SK-N-SH treated with all-trans-retinoic acid at 6 μM for 48 hours (cell line): ENCODE data around the gene BOD1L1.

Source experiments
- ATAC-seq: fragments of 200-7000 bp; cut with Tn5 transposase; 3 replicates; pipeline ENCODE4 v1.9.1; 2020; ENCODE audit warnings: mild to moderate bottlenecking, moderate library complexity
- CSDC2 ChIP-seq: fragments of 250-450 bp; sonication (Bioruptor Pico); IDR thresholded peaks from 2 replicates; pipeline ENCODE4 v1.5.0; 2020; ENCODE audit warnings: mild to moderate bottlenecking, moderate library complexity
- POU6F1 ChIP-seq: fragments of 250-450 bp; sonication (Bioruptor Pico); IDR thresholded peaks from 2 replicates; pipeline ENCODE4 v1.8.0; 2021; ENCODE audit warnings: low read depth, mild to moderate bottlenecking, moderate library complexity, borderline replicate concordance
- RARB ChIP-seq: fragments of 250-450 bp; sonication (Bioruptor Pico); IDR thresholded peaks from 2 replicates; pipeline ENCODE4 v1.8.0; 2021; ENCODE audit warnings: mild to moderate bottlenecking, moderate library complexity
- SNAI2 ChIP-seq: fragments of 250-450 bp; sonication (Bioruptor Pico); IDR thresholded peaks from 2 replicates; pipeline ENCODE4 v1.5.0; 2020; ENCODE audit warnings: mild to moderate bottlenecking, moderate library complexity
- TCF4 ChIP-seq: fragments of 250-450 bp; sonication (Bioruptor Pico); IDR thresholded peaks from 2 replicates; pipeline ENCODE4 v1.8.0; 2021; ENCODE audit warnings: mild to moderate bottlenecking, moderate library complexity, borderline replicate concordance
- TSHZ2 ChIP-seq: fragments of 250-450 bp; sonication (Bioruptor Pico); IDR thresholded peaks from 2 replicates; pipeline ENCODE4 v1.5.0; 2020; ENCODE audit warnings: mild to moderate bottlenecking, moderate library complexity
- ZFP3 ChIP-seq: fragments of 250-450 bp; sonication (Bioruptor Pico); IDR thresholded peaks from 2 replicates; pipeline ENCODE4 v1.5.0; 2020; ENCODE audit warnings: mild to moderate bottlenecking, moderate library complexity
- ZNF565 ChIP-seq: fragments of 450-650 bp; formaldehyde crosslinking; conservative IDR thresholded peaks from 2 replicates; pipeline ENCODE4 v1.5.0; 2020; ENCODE audit warnings: low read depth, mild to moderate bottlenecking, moderate library complexity
- ZNF70 ChIP-seq: fragments of 450-650 bp; formaldehyde crosslinking; IDR thresholded peaks from 2 replicates; pipeline ENCODE4 v1.5.0; 2020; ENCODE audit warnings: mild to moderate bottlenecking, moderate library complexity
- TF ChIP-seq, protein P1 (sequence below): fragments of 250-450 bp; sonication (Bioruptor Pico); IDR thresholded peaks from 2 replicates; pipeline ENCODE4 v1.8.0; 2020; ENCODE audit warnings: mild to moderate bottlenecking, moderate library complexity, borderline replicate concordance
- TF ChIP-seq, protein P2 (sequence below): fragments of 250-450 bp; sonication (Bioruptor Pico); IDR thresholded peaks from 2 replicates; pipeline ENCODE4 v1.5.1; 2021; ENCODE audit warnings: mild to moderate bottlenecking, moderate library complexity

Gene BOD1L1

GRCh38 chr4:13521047-13521446 lies 106.5 kb downstream of the BOD1L1 start:
- TF ChIP-seq ZNF565 (no peak), RARB (CRISPR knock-in tag) (no peak), TCF4 (CRISPR knock-in tag) (no peak), ZFP3 (no peak), POU6F1 (CRISPR knock-in tag) (no peak), SNAI2 (CRISPR knock-in tag) (no peak), CSDC2 (CRISPR knock-in tag) (no peak), ZNF70 (CRISPR knock-in tag) (no peak), TSHZ2 (CRISPR knock-in tag) (no peak)
- TF ChIP-seq, protein P1, sequence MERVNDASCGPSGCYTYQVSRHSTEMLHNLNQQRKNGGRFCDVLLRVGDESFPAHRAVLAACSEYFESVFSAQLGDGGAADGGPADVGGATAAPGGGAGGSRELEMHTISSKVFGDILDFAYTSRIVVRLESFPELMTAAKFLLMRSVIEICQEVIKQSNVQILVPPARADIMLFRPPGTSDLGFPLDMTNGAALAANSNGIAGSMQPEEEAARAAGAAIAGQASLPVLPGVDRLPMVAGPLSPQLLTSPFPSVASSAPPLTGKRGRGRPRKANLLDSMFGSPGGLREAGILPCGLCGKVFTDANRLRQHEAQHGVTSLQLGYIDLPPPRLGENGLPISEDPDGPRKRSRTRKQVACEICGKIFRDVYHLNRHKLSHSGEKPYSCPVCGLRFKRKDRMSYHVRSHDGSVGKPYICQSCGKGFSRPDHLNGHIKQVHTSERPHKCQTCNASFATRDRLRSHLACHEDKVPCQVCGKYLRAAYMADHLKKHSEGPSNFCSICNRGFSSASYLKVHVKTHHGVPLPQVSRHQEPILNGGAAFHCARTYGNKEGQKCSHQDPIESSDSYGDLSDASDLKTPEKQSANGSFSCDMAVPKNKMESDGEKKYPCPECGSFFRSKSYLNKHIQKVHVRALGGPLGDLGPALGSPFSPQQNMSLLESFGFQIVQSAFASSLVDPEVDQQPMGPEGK (CRISPR knock-in tag), result no peak
- TF ChIP-seq, protein P2, sequence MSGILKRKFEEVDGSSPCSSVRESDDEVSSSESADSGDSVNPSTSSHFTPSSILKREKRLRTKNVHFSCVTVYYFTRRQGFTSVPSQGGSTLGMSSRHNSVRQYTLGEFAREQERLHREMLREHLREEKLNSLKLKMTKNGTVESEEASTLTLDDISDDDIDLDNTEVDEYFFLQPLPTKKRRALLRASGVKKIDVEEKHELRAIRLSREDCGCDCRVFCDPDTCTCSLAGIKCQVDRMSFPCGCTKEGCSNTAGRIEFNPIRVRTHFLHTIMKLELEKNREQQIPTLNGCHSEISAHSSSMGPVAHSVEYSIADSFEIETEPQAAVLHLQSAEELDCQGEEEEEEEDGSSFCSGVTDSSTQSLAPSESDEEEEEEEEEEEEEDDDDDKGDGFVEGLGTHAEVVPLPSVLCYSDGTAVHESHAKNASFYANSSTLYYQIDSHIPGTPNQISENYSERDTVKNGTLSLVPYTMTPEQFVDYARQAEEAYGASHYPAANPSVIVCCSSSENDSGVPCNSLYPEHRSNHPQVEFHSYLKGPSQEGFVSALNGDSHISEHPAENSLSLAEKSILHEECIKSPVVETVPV, result no peak
- TF ChIP-seq, all 23 proteins: peak for 0
- no peak for ATAC-seq
